Chondrocyte (in vitro differentiated cells): Measurements from ENCODE around the gene ZSCAN20. TPM values are rescaled to one million over a fixed set of nuclear protein-coding genes. Genes with fewer than 3 reads are reported as not detected.

ENCODE experiments used
- DNase-seq: peaks from one replicate; pipeline ENCODE4 v3.0.0; 2021; ENCODE audit warnings: mixed read lengths, low spot score
- H3K27ac Mint-ChIP-seq: one replicate; pipeline ENCODE4 v1.8.0; 2021; ENCODE audit warnings: mild to moderate bottlenecking, moderate library complexity, mixed read lengths; ENCODE audit not compliant: unreplicated experiment
- H3K27me3 Mint-ChIP-seq: 2 replicates; pipeline ENCODE4 v1.8.0; 2021; ENCODE audit warnings: low read depth, mixed read lengths
- H3K36me3 Mint-ChIP-seq: 2 replicates; pipeline ENCODE4 v1.8.0; 2021; ENCODE audit warnings: low read depth, mixed read lengths
- H3K4me1 Mint-ChIP-seq: 2 replicates; pipeline ENCODE4 v1.8.0; 2021; ENCODE audit warnings: low read depth, mild to moderate bottlenecking, mixed read lengths
- H3K4me3 Mint-ChIP-seq: one replicate; pipeline ENCODE4 v1.8.0; 2021; ENCODE audit warnings: mild to moderate bottlenecking, moderate library complexity, mixed read lengths; ENCODE audit not compliant: unreplicated experiment
- H3K9me3 Mint-ChIP-seq: 2 replicates; pipeline ENCODE4 v1.8.0; 2021; ENCODE audit warnings: low read depth, mixed read lengths
- CTCF ChIP-seq: fragments of 200-600 bp; sonication (generic); IDR thresholded peaks from 2 replicates; pipeline ENCODE4 v1.5.0; 2021; ENCODE audit warnings: antibody characterized with exemption, mild to moderate bottlenecking, moderate library complexity
- total RNA-seq: library from RNA; stranded (reverse); gene quantifications from 3 replicates; pipeline ENCODE4 v1.2.1, GENCODE V29; 2021

ZSCAN20 gene
- total RNA-seq, 1 donor from 2014 or later, result 4.4 TPM

DNA sequence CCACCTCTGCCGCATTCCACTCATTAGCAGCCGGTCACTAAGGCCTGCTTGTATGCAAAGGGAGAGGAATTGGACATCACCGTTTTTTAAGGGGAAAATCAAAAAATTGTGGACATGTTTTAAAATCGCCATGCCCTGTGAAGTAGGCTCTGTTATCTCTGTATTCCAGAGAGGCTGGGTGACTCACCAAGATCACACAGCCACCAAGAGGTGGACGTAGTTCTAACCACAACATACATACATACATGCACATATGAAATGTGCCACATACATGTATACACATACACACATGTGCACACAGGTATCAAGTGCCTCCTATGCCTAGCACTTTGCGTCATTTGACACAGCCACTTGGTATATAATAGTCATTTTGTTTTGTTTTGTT lies 16.0 kb upstream of the ZSCAN20 start:
- H3K27me3 Mint-ChIP-seq, result no peaks in the 10 kb centered on the region
- DNase-seq, result no peak

DNA sequence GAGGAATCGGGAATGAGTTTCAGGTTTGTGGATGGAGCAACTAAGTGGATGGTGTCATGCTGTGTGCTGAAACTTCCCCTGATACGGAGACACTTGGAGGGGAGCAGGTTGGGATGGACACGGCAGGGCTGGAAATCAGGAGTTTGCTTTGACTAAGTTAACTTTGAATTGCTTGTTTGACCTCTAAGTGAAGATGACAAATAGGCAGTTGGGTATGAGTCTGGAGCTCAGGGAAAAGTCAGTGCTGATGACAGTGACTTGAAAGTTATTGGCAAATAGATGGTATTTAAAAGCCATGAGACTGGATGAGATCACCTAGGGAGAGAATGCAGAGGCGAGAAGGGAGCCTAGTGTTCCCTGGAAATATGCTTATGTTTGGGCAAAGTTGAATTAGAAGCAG lies 12.8 kb upstream of the ZSCAN20 start:
- TF ChIP-seq CTCF, result no peak
- Mint-ChIP-seq H3K27ac (peak overlapping the region; percentile 81), H3K36me3 (no peaks in the 10 kb centered on the region), H3K4me1 (peaks cover 63% of the 10 kb centered on the region), H3K27me3 (no peaks in the 10 kb centered on the region), H3K4me3 (no peak overlapping the region), H3K9me3 (peaks cover 2% of the 10 kb centered on the region)
- DNase-seq, result no peak

More for the DNA sequence above, 16.0 kb upstream of the ZSCAN20 start:
- Mint-ChIP-seq H3K36me3 (no peaks in the 10 kb centered on the region), H3K27ac (peak overlapping the region; percentile 60), H3K4me1 (peaks cover 63% of the 10 kb centered on the region), H3K4me3 (no peak overlapping the region), H3K9me3 (peaks cover 5% of the 10 kb centered on the region)
- no peak for TF ChIP-seq CTCF

GRCh38 chr1:33460144-33460543 lies 12.3 kb upstream of the ZSCAN20 start:
- peaks cover 2% of the 10 kb centered on the region for H3K9me3 Mint-ChIP-seq
- no peaks in the 10 kb centered on the region for H3K36me3 Mint-ChIP-seq
- H3K27ac Mint-ChIP-seq, result peak overlapping the region; percentile 81
- H3K27me3 Mint-ChIP-seq, result no peaks in the 10 kb centered on the region
- no peak overlapping the region for H3K4me3 Mint-ChIP-seq
- no peak for TF ChIP-seq CTCF
- DNase-seq, result no peak
- peaks cover 60% of the 10 kb centered on the region for H3K4me1 Mint-ChIP-seq

GRCh38 chr1:33460947-33461629 lies 11.4 kb upstream of the ZSCAN20 start:
- Mint-ChIP-seq H3K36me3 (no peaks in the 10 kb centered on the region), H3K4me1 (peaks cover 52% of the 10 kb centered on the region), H3K27me3 (no peaks in the 10 kb centered on the region), H3K9me3 (peaks cover 2% of the 10 kb centered on the region), H3K27ac (peak overlapping the region; percentile 86), H3K4me3 (no peak overlapping the region)
- TF ChIP-seq CTCF, result no peak
- no peak for DNase-seq

DNA sequence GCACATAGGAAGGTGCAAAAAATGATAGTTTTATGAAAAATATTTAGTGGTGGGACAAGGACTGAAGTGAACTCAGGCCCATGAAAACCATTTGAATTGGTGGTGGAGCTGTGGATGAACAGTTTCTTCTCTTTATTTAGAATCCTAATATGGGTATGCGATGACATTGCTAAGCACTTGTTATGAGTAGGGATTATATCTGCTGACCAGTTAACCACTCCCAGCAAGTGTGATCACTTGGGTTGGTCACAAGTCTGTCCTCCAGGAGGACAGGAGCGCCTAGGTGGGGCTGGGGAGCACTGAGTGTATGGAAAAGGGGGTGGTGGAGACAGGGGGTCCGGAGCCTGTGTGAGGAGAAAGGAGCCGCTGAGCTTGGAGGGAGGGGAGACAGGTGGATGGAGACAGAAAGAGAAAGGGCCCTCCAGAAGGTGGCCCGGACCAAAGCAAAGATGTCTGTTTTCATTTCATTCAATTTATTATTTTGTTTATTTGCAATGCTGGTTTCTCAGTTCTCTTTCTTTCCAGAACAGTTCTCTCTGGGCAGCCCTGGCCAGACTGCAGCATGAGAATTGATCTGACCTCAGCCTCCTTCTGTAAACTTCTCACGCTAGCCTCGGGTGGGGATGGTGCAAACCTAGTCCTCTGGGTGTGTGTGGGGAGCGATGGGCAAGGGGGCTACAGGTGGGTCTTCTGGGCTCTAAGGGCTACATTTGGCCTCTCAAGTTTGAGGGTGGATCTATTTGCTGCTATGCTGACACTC lies 9.9 kb upstream of the ZSCAN20 start:
- no peak for DNase-seq
- H3K4me1 Mint-ChIP-seq, result peaks cover 42% of the 10 kb centered on the region
- peaks cover 2% of the 10 kb centered on the region for H3K9me3 Mint-ChIP-seq

More for the DNA sequence above, 9.9 kb upstream of the ZSCAN20 start:
- H3K27me3 Mint-ChIP-seq, result no peaks in the 10 kb centered on the region
- no peak for TF ChIP-seq CTCF
- H3K27ac Mint-ChIP-seq, result no peak overlapping the region
- H3K4me3 Mint-ChIP-seq, result no peak overlapping the region
- no peaks in the 10 kb centered on the region for H3K36me3 Mint-ChIP-seq
